ENCODE measurements around the gene MTERF1.

GRCh38 chr7:91922857-91923256 lies 42.4 kb upstream of the MTERF1 start:
- TF ChIP-seq, protein P1, sequence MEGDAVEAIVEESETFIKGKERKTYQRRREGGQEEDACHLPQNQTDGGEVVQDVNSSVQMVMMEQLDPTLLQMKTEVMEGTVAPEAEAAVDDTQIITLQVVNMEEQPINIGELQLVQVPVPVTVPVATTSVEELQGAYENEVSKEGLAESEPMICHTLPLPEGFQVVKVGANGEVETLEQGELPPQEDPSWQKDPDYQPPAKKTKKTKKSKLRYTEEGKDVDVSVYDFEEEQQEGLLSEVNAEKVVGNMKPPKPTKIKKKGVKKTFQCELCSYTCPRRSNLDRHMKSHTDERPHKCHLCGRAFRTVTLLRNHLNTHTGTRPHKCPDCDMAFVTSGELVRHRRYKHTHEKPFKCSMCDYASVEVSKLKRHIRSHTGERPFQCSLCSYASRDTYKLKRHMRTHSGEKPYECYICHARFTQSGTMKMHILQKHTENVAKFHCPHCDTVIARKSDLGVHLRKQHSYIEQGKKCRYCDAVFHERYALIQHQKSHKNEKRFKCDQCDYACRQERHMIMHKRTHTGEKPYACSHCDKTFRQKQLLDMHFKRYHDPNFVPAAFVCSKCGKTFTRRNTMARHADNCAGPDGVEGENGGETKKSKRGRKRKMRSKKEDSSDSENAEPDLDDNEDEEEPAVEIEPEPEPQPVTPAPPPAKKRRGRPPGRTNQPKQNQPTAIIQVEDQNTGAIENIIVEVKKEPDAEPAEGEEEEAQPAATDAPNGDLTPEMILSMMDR (IDR thresholded peaks at IDR 0.05): no peak
- no peak for TF ChIP-seq POLR2AphosphoS5 (IDR thresholded peaks at IDR 0.05; ENCODE audit: low read depth, low read length)
